GM21619 (cell line): ENCODE data around the gene ERG28.
"Not testable (repeated sequence)": the region's sequence is repeated elsewhere in the genome, so short reads cannot be mapped to it uniquely, and the experiment has no call there.

Experiments
- ATAC-seq: cut with Tn5 transposase; IDR thresholded peaks from one replicate; pipeline ENCODE4 v1.9.1; 2021; ENCODE audit not compliant: unreplicated experiment

ERG28 gene

GRCh38 chr14:75660630-75661498 is at the start of gene ERG28, which contains the start of gene TTLL5:
TSS of gene ERG28 (minus strand) at chr14:75660876. CDS start at chr14:75657502, 3,374 bp downstream.
TSS of gene TTLL5 (plus strand) at chr14:75661246. CDS start at chr14:75663150, 1,904 bp downstream.
- peak; percentile 96 for ATAC-seq

GRCh38 chr14:75709207-75709812 is 48.6 kb upstream of the ERG28 start:
- peak; percentile 46 for ATAC-seq

- ATAC-seq, result no peak
Measured at GRCh38 chr14:75705014-75705413, 44.3 kb upstream of the ERG28 start.

- ATAC-seq, result no peak
Measured at GRCh38 chr14:75703467-75703866, 42.8 kb upstream of the ERG28 start.

- no peak for ATAC-seq
Measured at GRCh38 chr14:75702616-75703261, 42.1 kb upstream of the ERG28 start.

- ATAC-seq, result no peak
Measured at GRCh38 chr14:75702122-75702521, 41.4 kb upstream of the ERG28 start.

- no peak for ATAC-seq
Measured at GRCh38 chr14:75700295-75700694, 39.6 kb upstream of the ERG28 start.

GRCh38 chr14:75699331-75699730 is 38.7 kb upstream of the ERG28 start:
- no peak for ATAC-seq

- ATAC-seq, result no peak
Measured at GRCh38 chr14:75697918-75698317, 37.2 kb upstream of the ERG28 start.

- no peak for ATAC-seq
Measured at GRCh38 chr14:75697386-75697785, 36.7 kb upstream of the ERG28 start.

GRCh38 chr14:75695025-75695424 is 34.3 kb upstream of the ERG28 start:
- ATAC-seq, result not testable (repeated sequence)

- ATAC-seq, result no peak
Measured at GRCh38 chr14:75690010-75690409, 29.3 kb upstream of the ERG28 start.

- ATAC-seq, result no peak
Measured at GRCh38 chr14:75689012-75689411, 28.3 kb upstream of the ERG28 start.

GRCh38 chr14:75685910-75686309 is 25.2 kb upstream of the ERG28 start:
- ATAC-seq, result no peak

GRCh38 chr14:75675265-75675960 is 14.7 kb upstream of the ERG28 start:
- no peak for ATAC-seq

- peak; percentile 51 for ATAC-seq
Measured at GRCh38 chr14:75673345-75674035, 12.8 kb upstream of the ERG28 start.

GRCh38 chr14:75672605-75673192 is 12.0 kb upstream of the ERG28 start:
- no peak for ATAC-seq

- no peak for ATAC-seq
Measured at GRCh38 chr14:75667099-75667765, 6.6 kb upstream of the ERG28 start.

GRCh38 chr14:75662966-75663365 is 2.3 kb upstream of the ERG28 start:
- no peak for ATAC-seq

- no peak for ATAC-seq
Measured at GRCh38 chr14:75661499-75661814, 781 bp upstream of the ERG28 start.
